H1 (cell line): ENCODE measurements around the gene SCAI. TPM values are rescaled to one million over a fixed set of nuclear protein-coding genes. Genes with fewer than 3 reads are reported as not detected.

Source experiments
- CHD1 ChIP-seq: IDR thresholded peaks from 2 replicates; pipeline ENCODE4 v1.6.1; 2012; ENCODE audit warnings: low read depth, low read length, improper control_type of control experiment
- CHD7 ChIP-seq: fragments of 300-600 bp; sonication (generic); IDR thresholded peaks from 2 replicates; pipeline ENCODE4 v1.7.1; 2012; ENCODE audit warnings: low read length, moderate library complexity, mild to moderate bottlenecking, inconsistent platforms; ENCODE audit not compliant: insufficient replicate concordance
- KDM1A ChIP-seq: fragments of 200-600, 300-600 bp; sonication (generic); IDR thresholded peaks from 2 replicates; pipeline ENCODE4 v1.7.1; 2016; ENCODE audit warnings: mild to moderate bottlenecking, low read length, borderline replicate concordance
- MAFK ChIP-seq: IDR thresholded peaks from 2 replicates; pipeline ENCODE4 v1.6.1; 2012; ENCODE audit warnings: low read depth, mild to moderate bottlenecking, improper control_type of control experiment, low read length
- ZNF274 ChIP-seq: IDR thresholded peaks from 2 replicates; pipeline ENCODE4 v1.7.0; 2012; ENCODE audit warnings: low read length, borderline replicate concordance; ENCODE audit errors: extremely low read depth
- polyA plus RNA-seq, 7 experiments: library from polyadenylated mRNA; depleted of rRNA in 3 of 7; stranded (reverse) in 5 of 7; unstranded in 2 of 7; fragments of >200 nt in 5 of 7; fragments of 200-250 nt in 2 of 7; gene quantifications; 1 replicate in 5 of 7; 2 replicates in 1 of 7; 4 replicates in 1 of 7; pipeline versions ENCODE4 v1.2.1 to v1.2.3, GENCODE V29; 2011 to 2013; ENCODE audit warnings: missing spikeins in 2 of 7, mixed read lengths in 2 of 7
- total RNA-seq: library from RNA; stranded (reverse); fragmentation: NEBNext Ultra II Directional; extraction: Animal tissue kit (Norgen Biotek cat#: 25700); gene quantifications from 2 replicates; pipeline ENCODE4 v1.2.1, GENCODE V29; 2021

Gene SCAI
- total and polyA plus RNA-seq, 2 of the 8 experiments (the other 6 are each of a cell fraction or from before 2014, with no cell fraction given), result 6.4 to 19.8 TPM

GRCh38 chr9:124973807-124974206, 169.5 kb downstream of the SCAI start (continued):
- no peak for TF ChIP-seq CHD7
- TF ChIP-seq MAFK, result no peak
- TF ChIP-seq ZNF274, result no peak
- TF ChIP-seq CHD1, result no peak
- TF ChIP-seq KDM1A, result no peak
